Measurements from ENCODE around the gene STX3. TPM values are rescaled to one million over a fixed set of nuclear protein-coding genes. Genes with fewer than 3 reads are reported as not detected.

The STX3 gene
- total and polyA plus RNA-seq, 2 of the 8 experiments (the other 6 are each of a cell fraction or from before 2014, with no cell fraction given) = 50.5 to 56.1 TPM

DNA sequence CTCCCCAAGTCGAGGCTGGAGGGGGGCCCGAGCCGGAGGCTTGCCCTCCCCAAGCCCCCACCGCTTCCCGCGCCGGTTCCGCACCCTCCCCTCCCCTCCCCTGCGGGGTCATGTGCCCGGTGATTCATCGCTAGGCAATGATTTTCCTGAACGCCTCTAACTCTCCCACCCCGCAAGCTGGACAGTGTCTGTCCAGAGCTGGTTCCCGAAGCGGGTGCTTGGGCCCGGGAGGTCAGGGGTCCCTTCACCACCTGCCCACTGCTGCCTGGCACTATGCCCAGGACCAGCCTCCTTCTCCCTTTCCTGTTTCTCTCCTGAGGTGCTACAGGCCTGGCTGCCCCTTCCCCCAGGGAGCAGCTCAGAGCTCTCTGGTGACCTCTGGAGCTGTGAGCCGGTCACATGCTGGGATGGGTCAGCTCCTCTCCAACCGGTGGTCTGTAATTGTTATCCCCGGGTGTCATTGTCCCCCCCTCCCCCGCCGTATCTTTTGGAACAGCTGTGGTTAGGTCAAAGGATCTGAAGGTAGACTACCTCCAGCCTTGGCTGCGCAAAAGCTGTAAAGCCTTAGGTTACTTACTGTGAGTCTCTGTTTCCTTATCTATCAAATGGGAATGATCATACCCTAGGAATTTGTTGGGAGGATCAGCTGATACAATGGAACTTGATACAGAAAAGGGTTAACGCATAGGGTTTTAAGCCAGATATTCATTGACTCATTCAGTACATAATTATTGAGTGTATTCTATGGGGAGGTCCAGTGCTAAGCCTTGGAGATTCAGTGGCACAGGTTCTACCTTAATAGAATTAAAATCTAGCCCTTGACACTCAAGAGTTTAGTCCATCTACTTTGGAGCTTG lies 753 bp downstream of the STX3 start:
- H3K79me1 ChIP-seq (ENCODE audit: low read depth, low read length) = peaks cover 19% of the 10 kb centered on the region
- TF ChIP-seq, protein P1, sequence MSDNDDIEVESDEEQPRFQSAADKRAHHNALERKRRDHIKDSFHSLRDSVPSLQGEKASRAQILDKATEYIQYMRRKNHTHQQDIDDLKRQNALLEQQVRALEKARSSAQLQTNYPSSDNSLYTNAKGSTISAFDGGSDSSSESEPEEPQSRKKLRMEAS (IDR thresholded peaks at IDR 0.05) = no peak
- TF ChIP-seq JUND (IDR thresholded peaks at IDR 0.05; ENCODE audit: low read length) = peak; percentile 26; the same call in 1 of the 2 replicates
- TF ChIP-seq, protein P2, sequence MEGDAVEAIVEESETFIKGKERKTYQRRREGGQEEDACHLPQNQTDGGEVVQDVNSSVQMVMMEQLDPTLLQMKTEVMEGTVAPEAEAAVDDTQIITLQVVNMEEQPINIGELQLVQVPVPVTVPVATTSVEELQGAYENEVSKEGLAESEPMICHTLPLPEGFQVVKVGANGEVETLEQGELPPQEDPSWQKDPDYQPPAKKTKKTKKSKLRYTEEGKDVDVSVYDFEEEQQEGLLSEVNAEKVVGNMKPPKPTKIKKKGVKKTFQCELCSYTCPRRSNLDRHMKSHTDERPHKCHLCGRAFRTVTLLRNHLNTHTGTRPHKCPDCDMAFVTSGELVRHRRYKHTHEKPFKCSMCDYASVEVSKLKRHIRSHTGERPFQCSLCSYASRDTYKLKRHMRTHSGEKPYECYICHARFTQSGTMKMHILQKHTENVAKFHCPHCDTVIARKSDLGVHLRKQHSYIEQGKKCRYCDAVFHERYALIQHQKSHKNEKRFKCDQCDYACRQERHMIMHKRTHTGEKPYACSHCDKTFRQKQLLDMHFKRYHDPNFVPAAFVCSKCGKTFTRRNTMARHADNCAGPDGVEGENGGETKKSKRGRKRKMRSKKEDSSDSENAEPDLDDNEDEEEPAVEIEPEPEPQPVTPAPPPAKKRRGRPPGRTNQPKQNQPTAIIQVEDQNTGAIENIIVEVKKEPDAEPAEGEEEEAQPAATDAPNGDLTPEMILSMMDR (IDR thresholded peaks at IDR 0.05; ENCODE audit: control extremely low read depth in 1 of 3, insufficient read depth in 1 of 3, low read depth in 1 of 3, low read length in 3 of 3) = peak in 1 of 3 experiments; percentile 11; a peak in 1 of 4 replicates
- TF ChIP-seq ASH2L (IDR thresholded peaks at IDR 0.05; ENCODE audit: low read length) = peak; percentile 47
- H3K27ac ChIP-seq (ENCODE audit: low read depth, low read length) = no peak overlapping the region
- peak in 1 of 2 experiments; percentile 81 for DNase-seq (ENCODE audit: low read depth in 1 of 2, low spot score in 2 of 2)
- peaks cover 2 to 11% (median 7%) of the 10 kb centered on the region in 4 experiments; a peak in 6 of 7 replicates for H3K4me1 ChIP-seq (replicated peaks in 1 of 4; ENCODE audit: control insufficient read depth in 3 of 4, insufficient read depth in 4 of 4, low read length in 3 of 4)
- POLR2A ChIA-PET (ENCODE audit: partially characterized antibody) = interaction anchor here (0.9 to 3.0 kb wide), 11 partner anchors 9 to 200 kb away, joined by 3 to 13 read pairs (median 4); partner anchors contain the start of genes MRPL16, OSBP and PATL1
- peaks cover 10% of the 10 kb centered on the region; the same call in 1 of the 2 replicates for H3K23me2 ChIP-seq (ENCODE audit: low read depth, low read length)
- no peak overlapping the region for H4K91ac ChIP-seq (replicated peaks; ENCODE audit: insufficient read length, low read length)
- H2BK5ac ChIP-seq (ENCODE audit: low read depth, low read length) = peak overlapping the region; percentile 66
- peak overlapping the region; percentile 33; the same call in 1 of the 2 replicates for H2BK12ac ChIP-seq (ENCODE audit: low read depth, low read length)
- no peak overlapping the region for H4K8ac ChIP-seq (ENCODE audit: extremely low read depth, insufficient read depth, low read length)
- H3K79me2 ChIP-seq (ENCODE audit: control insufficient read depth in 1 of 2, insufficient read depth in 2 of 2, low read length in 2 of 2) = peaks cover 20 to 52% of the 10 kb centered on the region in 2 experiments
- H3K14ac ChIP-seq (ENCODE audit: insufficient read length) = no peak overlapping the region
- no peak overlapping the region for H2AK5ac ChIP-seq (ENCODE audit: low read depth, low read length)
- H3K4me2 ChIP-seq (ENCODE audit: insufficient read depth in 1 of 2, low read depth in 2 of 2, low read length in 2 of 2) = peak overlapping the region; percentile 87 to 89
- no peak overlapping the region; the same call in 1 of the 2 replicates for H2BK15ac ChIP-seq (ENCODE audit: low read length)
- no peak overlapping the region for H3K23ac ChIP-seq (ENCODE audit: insufficient read length)
- H3K56ac ChIP-seq (replicated peaks; ENCODE audit: insufficient read length, low read depth, low read length) = no peak overlapping the region
- peak overlapping the region; percentile 88 to 94 (median 89) for H3K4me3 ChIP-seq (ENCODE audit: extremely low read depth in 1 of 4, insufficient read depth in 2 of 4, low read depth in 3 of 4, low read length in 4 of 4)
- 11% methylated on average over 8 of the region's 23 CpGs; no CpG with 5 or more reads in 1 of the 2 experiments for WGBS, 2 experiments (ENCODE audit: extremely low coverage in 1 of 2, insufficient coverage in 1 of 2, insufficient read length in 1 of 2, insufficient replicate concordance in 2 of 2, low coverage in 1 of 2, low lambda C conversion rate in 2 of 2, missing lambda C conversion rate in 1 of 2)
- H4K5ac ChIP-seq (ENCODE audit: insufficient read length, low read depth, low read length) = peak overlapping the region; percentile 57
- H3K18ac ChIP-seq (ENCODE audit: extremely low read depth, low read length) = peak overlapping the region; percentile 82
- H2BK120ac ChIP-seq (replicated peaks; ENCODE audit: low read depth, low read length) = no peak overlapping the region
- no peak overlapping the region for H2BK20ac ChIP-seq (ENCODE audit: low read length)
- H3K27me3 ChIP-seq (replicated peaks in 1 of 4; ENCODE audit: control insufficient read depth in 3 of 4, extremely low read depth in 1 of 4, insufficient read depth in 3 of 4, low read length in 3 of 4) = peaks cover 0 to 6% (median 0%) of the 10 kb centered on the region in 4 experiments; a peak in 1 of 7 replicates
- no peaks in the 10 kb centered on the region for H3K36me3 ChIP-seq (ENCODE audit: control insufficient read depth in 2 of 4, insufficient read depth in 4 of 4, low read length in 3 of 4)
- H2AFZ ChIP-seq (ENCODE audit: low read length) = no peak overlapping the region
- H3K9me3 ChIP-seq (ENCODE audit: insufficient read depth in 2 of 2, low read depth in 1 of 2, low read length in 1 of 2) = no peaks in the 10 kb centered on the region
- H4K20me1 ChIP-seq (replicated peaks in 1 of 2; ENCODE audit: control insufficient read depth in 1 of 2, insufficient read depth in 2 of 2, low read length in 2 of 2) = peaks cover 7 to 22% of the 10 kb centered on the region in 2 experiments
- no peak overlapping the region for H3K4ac ChIP-seq (replicated peaks; ENCODE audit: insufficient read length, low read depth, low read length)
- CTCF ChIA-PET (ENCODE audit: partially characterized antibody) = interaction anchor here (0.6 to 5.5 kb wide), 12 partner anchors 8 to 766 kb away, joined by 3 to 48 read pairs (median 4); partner anchors contain the start of gene MRPL16
- peak overlapping the region; percentile 54 to 82 (median 66) for H3K9ac ChIP-seq (replicated peaks in 1 of 4; ENCODE audit: extremely low read depth in 1 of 4, low read depth in 3 of 4, low read length in 3 of 4)
- FAIRE-seq = no peak

Measured in H1 (cell line).